HCT116 (cell line): Measurements from ENCODE around the gene SELENON. TPM values are rescaled to one million over a fixed set of nuclear protein-coding genes. Genes with fewer than 3 reads are reported as not detected.

Experiments
- ATAC-seq: fragments of 200-7000 bp; cut with Tn5 transposase; 2 replicates; pipeline ENCODE4 v1.9.1; 2020; ENCODE audit warnings: mild to moderate bottlenecking, moderate library complexity
- BruUV-seq: library from RNA; stranded (reverse); fragments of 400-500 nt; replicated peaks from 2 replicates; lab custom pipeline; 2021; lab: Mats Ljungman, UMichigan
- CTCF ChIA-PET: fragments of 300-600 bp; sonication (Branson Sonifier 250); formaldehyde crosslinking; loops from one replicate; lab custom pipeline; 2021; ENCODE audit warnings: antibody characterized with exemption; lab: Charles Lee
- POLR2A ChIA-PET: fragments of 300-600, 350-600 bp; sonication (Branson Sonifier 250); formaldehyde crosslinking; loops from one replicate; lab custom pipeline; 2021; ENCODE audit warnings: antibody characterized with exemption; lab: Charles Lee
- RAD21 ChIA-PET, 2 experiments: fragments of 300-600 bp; sonication (Branson Sonifier 250); formaldehyde crosslinking; loops; one replicate each; lab custom pipeline; 2023; ENCODE audit warnings: low total read pairs in 2 of 2; ENCODE audit not compliant: uncharacterized antibody in 2 of 2, unreplicated experiment in 2 of 2, low non-redundant PET in 1 of 2; lab: Charles Lee
- DNase-seq: peaks from one replicate; pipeline ENCODE4 v3.0.0-alpha.2; 2010; ENCODE audit warnings: low read depth, low spot score
- H2AFZ ChIP-seq: fragments of 200-600 bp; shearing (Covaris generic), sonication (generic); 2 replicates; pipeline ENCODE4 v1.6.1; 2017; ENCODE audit warnings: low read depth, mixed run types, mixed read lengths, antibody characterized with exemption, low read length; ENCODE audit not compliant: poor library complexity, severe bottlenecking
- H3K27ac ChIP-seq: 2 replicates; pipeline ENCODE4 v1.5.1; 2012; ENCODE audit warnings: low read depth, low read length
- H3K27me3 ChIP-seq: fragments of 200-600 bp; sonication (generic); 2 replicates; pipeline ENCODE4 v1.6.1; 2016; ENCODE audit warnings: mixed run types, low read length, mixed read lengths; ENCODE audit not compliant: insufficient read depth
- H3K36me3 ChIP-seq, 2 experiments: fragments of 200-500 bp in 1 of 2; fragments of 200-600 bp in 1 of 2; sonication (Bioruptor generic) in 1 of 2; sonication (generic) in 1 of 2; 2 replicates each; pipeline versions ENCODE4 v1.5.1 to v1.6.1; 2014 to 2016; ENCODE audit warnings: low read length in 2 of 2, inconsistent platforms in 1 of 2, mixed read lengths in 1 of 2, mixed run types in 1 of 2; ENCODE audit not compliant: insufficient read depth in 2 of 2, control insufficient read depth in 1 of 2
- H3K4me1 ChIP-seq, 2 experiments: fragments of 200-600 bp in 1 of 2; sonication (generic) in 1 of 2; 2 replicates each; pipeline versions ENCODE4 v1.5.1 to v1.6.1; 2012 to 2017; ENCODE audit warnings: low read length in 2 of 2, inconsistent platforms in 1 of 2, mild to moderate bottlenecking in 1 of 2, mixed read lengths in 1 of 2, mixed run types in 1 of 2, moderate library complexity in 1 of 2; ENCODE audit not compliant: insufficient read depth in 2 of 2, control insufficient read depth in 1 of 2
- H3K4me2 ChIP-seq: fragments of 200-600 bp; sonication (generic); 2 replicates; pipeline ENCODE4 v1.6.1; 2017; ENCODE audit warnings: mixed run types, low read length, mixed read lengths
- H3K4me3 ChIP-seq, 2 experiments: fragments of 200-600 bp in 1 of 2; sonication (generic) in 1 of 2; replicated peaks in 1 of 2; 2 replicates each; pipeline ENCODE4 v1.5.1; 2011 to 2016; ENCODE audit warnings: low read length in 2 of 2, control low read depth in 1 of 2, low read depth in 1 of 2, mild to moderate bottlenecking in 1 of 2, mixed read lengths in 1 of 2, mixed run types in 1 of 2
- H3K79me2 ChIP-seq: fragments of 200-600 bp; sonication (generic); 2 replicates; pipeline ENCODE4 v1.6.1; 2017; ENCODE audit warnings: mild to moderate bottlenecking, mixed run types, low read length, moderate library complexity, mixed read lengths; ENCODE audit not compliant: insufficient read depth
- H3K9ac ChIP-seq: fragments of 200-600 bp; sonication (generic); 2 replicates; pipeline ENCODE4 v1.6.1; 2016; ENCODE audit warnings: low read length, mixed read lengths
- H3K9me2 ChIP-seq: fragments of 200-600 bp; sonication (generic), shearing (Covaris generic); 2 replicates; pipeline ENCODE4 v1.6.1; 2017; ENCODE audit warnings: mixed run types, mild to moderate bottlenecking, moderate library complexity; ENCODE audit not compliant: insufficient read depth
- H3K9me3 ChIP-seq, 2 experiments: fragments of 200-500 bp in 1 of 2; fragments of 200-600 bp in 1 of 2; sonication (Bioruptor generic) in 1 of 2; sonication (generic) in 1 of 2; 2 replicates each; pipeline ENCODE4 v1.6.1; 2014 to 2017; ENCODE audit warnings: low read length in 2 of 2, mixed read lengths in 2 of 2, inconsistent platforms in 1 of 2, low read depth in 1 of 2, mild to moderate bottlenecking in 1 of 2, mixed run types in 1 of 2, moderate library complexity in 1 of 2; ENCODE audit not compliant: control insufficient read depth in 1 of 2, insufficient read depth in 1 of 2
- H4K20me1 ChIP-seq: fragments of 200-600 bp; sonication (generic), shearing (Covaris generic); 2 replicates; pipeline ENCODE4 v1.6.1; 2017; ENCODE audit warnings: mixed run types, mild to moderate bottlenecking, moderate library complexity; ENCODE audit not compliant: insufficient read depth
- CBX3 ChIP-seq: IDR thresholded peaks from 2 replicates; pipeline ENCODE4 v1.6.1; 2012; ENCODE audit warnings: low read depth
- EZH2phosphoT487 ChIP-seq: fragments of 200-600 bp; IDR thresholded peaks from 2 replicates; pipeline ENCODE4 v1.6.1; 2018; ENCODE audit warnings: antibody characterized with exemption, borderline replicate concordance
- JUND ChIP-seq: IDR thresholded peaks from 2 replicates; pipeline ENCODE4 v1.6.1; 2012
- SP1 ChIP-seq: IDR thresholded peaks from 2 replicates; pipeline ENCODE4 v1.6.1; 2012; ENCODE audit warnings: low read depth
- TCF7L2 ChIP-seq: IDR thresholded peaks from 2 replicates; pipeline ENCODE4 v1.7.0; 2011; ENCODE audit warnings: borderline replicate concordance, inconsistent platforms; ENCODE audit not compliant: insufficient read depth, insufficient read length; ENCODE audit errors: extremely low read depth
- ZFX ChIP-seq: fragments of 450-650 bp; IDR thresholded peaks from 2 replicates; pipeline ENCODE4 v1.6.1; 2017
- intact Hi-C: fragments of 100-400 bp; cut with micrococcal nuclease; formaldehyde crosslinking; loops from 2 replicates; pipeline ENCODE4 v1.10.0; 2022
- total RNA-seq: library from RNA; stranded (reverse); gene quantifications from one replicate; pipeline ENCODE4 v1.2.1, GENCODE V29; 2021; ENCODE audit not compliant: unreplicated experiment
- TF ChIP-seq, protein P1 (sequence below): IDR thresholded peaks from 2 replicates; pipeline ENCODE4 v1.6.1; 2012; ENCODE audit warnings: low read depth
- TF ChIP-seq, protein P2 (sequence below): IDR thresholded peaks from 2 replicates; pipeline ENCODE4 v1.6.1; 2012

The SELENON gene
- total RNA-seq, 1 experiment from 2014 or later: 85.1 TPM

DNA sequence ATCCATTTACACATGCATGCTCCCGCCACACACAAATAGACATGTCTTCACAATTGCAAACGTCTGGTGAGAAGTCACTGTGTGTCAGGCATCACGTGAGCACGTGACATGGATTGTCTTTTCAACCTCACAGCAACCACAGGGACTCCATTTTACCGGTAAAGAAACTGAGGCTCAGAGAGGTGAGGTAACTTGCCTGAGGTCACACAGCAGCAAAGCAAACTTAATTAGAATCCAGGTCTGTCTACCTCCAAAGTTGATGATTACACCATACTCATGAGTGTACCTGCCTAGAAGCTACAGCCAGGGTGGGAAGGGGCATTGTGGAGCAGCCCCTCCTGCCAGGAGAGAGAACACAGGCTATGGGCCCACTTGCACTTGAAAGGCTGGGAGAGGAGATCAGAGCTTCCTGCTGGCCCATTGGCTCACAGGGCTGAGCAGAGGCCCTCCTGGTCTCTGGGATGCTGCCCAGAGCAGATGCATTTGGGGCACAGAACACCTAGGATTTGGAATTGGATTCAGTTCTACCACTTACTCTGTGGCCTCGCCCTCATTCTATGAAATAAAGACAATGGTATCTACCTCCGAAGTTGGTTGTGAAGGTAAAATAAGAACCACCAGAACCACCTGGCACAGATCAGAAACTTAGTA is 44.4 kb upstream of the SELENON start:
- ATAC-seq (no peak), DNase-seq (no peak)
- no peaks in the 10 kb centered on the region for H3K4me1 ChIP-seq
- BruUV-seq: no TSS peak
- intact Hi-C loops: no loop called here
- H3K27ac ChIP-seq: no peak overlapping the region
- no peaks in the 10 kb centered on the region for H3K36me3 ChIP-seq
- H3K9ac ChIP-seq: no peak overlapping the region
- POLR2A ChIA-PET: no interaction called here
- CTCF ChIA-PET: no interaction called here
- H3K27me3 ChIP-seq: peaks cover 19% of the 10 kb centered on the region; the same call in 1 of the 2 replicates
- RAD21 ChIA-PET: no interaction called here
- no peak overlapping the region for H2AFZ ChIP-seq
- no peaks in the 10 kb centered on the region for H3K79me2 ChIP-seq
- TF ChIP-seq, protein P1, sequence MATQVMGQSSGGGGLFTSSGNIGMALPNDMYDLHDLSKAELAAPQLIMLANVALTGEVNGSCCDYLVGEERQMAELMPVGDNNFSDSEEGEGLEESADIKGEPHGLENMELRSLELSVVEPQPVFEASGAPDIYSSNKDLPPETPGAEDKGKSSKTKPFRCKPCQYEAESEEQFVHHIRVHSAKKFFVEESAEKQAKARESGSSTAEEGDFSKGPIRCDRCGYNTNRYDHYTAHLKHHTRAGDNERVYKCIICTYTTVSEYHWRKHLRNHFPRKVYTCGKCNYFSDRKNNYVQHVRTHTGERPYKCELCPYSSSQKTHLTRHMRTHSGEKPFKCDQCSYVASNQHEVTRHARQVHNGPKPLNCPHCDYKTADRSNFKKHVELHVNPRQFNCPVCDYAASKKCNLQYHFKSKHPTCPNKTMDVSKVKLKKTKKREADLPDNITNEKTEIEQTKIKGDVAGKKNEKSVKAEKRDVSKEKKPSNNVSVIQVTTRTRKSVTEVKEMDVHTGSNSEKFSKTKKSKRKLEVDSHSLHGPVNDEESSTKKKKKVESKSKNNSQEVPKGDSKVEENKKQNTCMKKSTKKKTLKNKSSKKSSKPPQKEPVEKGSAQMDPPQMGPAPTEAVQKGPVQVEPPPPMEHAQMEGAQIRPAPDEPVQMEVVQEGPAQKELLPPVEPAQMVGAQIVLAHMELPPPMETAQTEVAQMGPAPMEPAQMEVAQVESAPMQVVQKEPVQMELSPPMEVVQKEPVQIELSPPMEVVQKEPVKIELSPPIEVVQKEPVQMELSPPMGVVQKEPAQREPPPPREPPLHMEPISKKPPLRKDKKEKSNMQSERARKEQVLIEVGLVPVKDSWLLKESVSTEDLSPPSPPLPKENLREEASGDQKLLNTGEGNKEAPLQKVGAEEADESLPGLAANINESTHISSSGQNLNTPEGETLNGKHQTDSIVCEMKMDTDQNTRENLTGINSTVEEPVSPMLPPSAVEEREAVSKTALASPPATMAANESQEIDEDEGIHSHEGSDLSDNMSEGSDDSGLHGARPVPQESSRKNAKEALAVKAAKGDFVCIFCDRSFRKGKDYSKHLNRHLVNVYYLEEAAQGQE: no peak
- TF ChIP-seq JUND (no peak), CBX3 (no peak), ZFX (no peak), EZH2phosphoT487 (no peak), SP1 (no peak), TCF7L2 (no peak)
- TF ChIP-seq, protein P2, sequence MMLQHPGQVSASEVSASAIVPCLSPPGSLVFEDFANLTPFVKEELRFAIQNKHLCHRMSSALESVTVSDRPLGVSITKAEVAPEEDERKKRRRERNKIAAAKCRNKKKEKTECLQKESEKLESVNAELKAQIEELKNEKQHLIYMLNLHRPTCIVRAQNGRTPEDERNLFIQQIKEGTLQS: no peak
- no peaks in the 10 kb centered on the region for H4K20me1 ChIP-seq
- no peak overlapping the region for H3K4me3 ChIP-seq
- no peak overlapping the region for H3K4me2 ChIP-seq
- H3K9me2 ChIP-seq: no peaks in the 10 kb centered on the region
- no peaks in the 10 kb centered on the region for H3K9me3 ChIP-seq
